COR-L47 (cell line): Measurements from ENCODE around the gene GABRB3.
A peak's percentile ranks its signal among the peaks of the same experiment; 100 is the strongest.

Experiments used
- DNase-seq: peaks from one replicate; lab custom pipeline; 2025; lab: John Stamatoyannopoulos, UW

GABRB3 gene

DNA sequence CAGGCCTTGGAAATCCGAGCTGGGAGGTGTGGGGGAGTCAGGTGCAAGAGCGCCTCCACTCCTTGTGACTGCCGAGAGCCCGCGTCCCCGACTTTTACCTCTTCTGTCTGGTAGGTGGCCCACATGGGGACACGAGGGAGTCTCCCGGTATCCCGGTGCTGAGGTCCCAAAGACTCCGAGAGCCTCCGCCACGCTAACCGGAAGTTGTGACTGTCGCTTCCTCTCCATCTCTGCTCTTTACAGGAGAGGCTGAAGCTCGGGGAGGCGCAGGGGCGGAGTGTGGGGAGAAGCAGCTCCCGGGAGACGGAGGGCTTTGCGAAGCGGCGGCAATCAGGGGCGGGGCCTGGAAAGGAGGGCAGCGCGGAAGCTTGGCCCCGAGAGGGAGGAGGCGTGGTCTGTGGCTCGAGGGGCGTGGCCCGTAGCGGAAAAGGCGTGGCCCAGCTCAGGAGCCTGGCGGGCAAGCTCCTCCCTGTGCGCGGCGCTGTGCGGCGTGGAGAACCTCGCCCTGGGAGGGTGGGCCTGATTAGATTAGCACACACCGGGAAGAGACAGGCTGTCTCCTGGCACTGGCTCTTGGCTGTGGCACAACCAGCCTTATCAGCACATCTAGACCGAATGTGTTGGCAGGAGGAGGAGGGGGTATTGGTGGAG lies 143.9 kb downstream of the GABRB3 start:
- DNase-seq, result no peak

DNA sequence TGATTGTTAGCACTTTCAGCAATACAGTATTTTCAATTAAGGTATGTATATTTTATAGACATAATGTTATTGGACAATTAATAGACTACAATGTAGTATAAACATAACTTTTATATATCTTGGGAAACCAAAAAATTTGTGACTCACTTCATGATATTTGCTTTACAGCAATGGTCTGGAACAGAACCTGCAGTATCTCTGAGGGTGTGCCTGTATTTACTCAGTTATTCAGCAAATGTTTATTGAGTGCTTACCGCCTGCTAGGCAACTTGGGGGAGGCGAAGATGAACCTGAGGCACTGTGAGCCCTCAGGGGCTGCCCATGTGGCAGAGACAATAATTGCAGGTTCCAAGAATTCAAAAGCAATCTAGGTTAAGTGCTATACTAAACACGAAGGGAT lies 144.8 kb downstream of the GABRB3 start:
- peak; percentile 34 for DNase-seq

DNA sequence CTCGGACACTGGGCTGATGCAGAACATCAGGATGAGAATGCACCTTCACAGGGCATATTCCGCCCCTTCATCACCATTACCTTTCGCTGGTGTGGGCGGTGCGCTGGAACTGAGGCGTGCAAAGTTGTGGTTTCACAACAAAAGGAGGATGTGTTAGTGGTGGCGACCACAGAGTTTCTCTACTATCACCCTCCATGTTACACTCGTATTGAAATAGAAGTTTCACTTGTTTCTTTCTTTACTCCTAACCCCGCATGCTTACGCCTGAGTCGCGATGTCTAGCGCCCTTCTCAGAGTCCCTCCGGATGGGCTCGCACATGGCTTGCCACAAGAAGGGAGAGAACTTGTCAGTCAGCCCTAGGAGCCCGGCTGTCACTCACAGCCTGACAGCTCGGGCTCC lies 148.7 kb downstream of the GABRB3 start:
- DNase-seq, result no peak

DNA sequence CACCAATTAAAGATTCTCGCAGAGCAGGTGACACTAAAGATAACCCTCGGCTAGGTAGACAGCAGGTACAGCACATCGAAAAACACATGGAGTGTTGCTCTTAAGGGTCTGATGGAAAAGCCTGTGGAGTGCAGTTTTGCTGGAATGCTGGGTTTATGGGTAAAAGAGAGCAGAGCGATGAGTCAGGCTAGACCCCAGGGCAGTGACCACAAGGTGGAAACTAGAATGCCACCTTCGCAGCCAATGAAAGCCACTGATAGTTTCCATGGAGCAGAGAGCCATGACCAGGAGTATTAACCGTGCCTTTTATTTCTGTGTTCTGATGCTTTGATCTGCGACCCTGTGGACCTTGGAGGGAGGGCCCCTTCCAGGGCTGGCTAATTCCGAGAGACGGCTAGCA lies 149.8 kb downstream of the GABRB3 start:
- DNase-seq, result no peak

DNA sequence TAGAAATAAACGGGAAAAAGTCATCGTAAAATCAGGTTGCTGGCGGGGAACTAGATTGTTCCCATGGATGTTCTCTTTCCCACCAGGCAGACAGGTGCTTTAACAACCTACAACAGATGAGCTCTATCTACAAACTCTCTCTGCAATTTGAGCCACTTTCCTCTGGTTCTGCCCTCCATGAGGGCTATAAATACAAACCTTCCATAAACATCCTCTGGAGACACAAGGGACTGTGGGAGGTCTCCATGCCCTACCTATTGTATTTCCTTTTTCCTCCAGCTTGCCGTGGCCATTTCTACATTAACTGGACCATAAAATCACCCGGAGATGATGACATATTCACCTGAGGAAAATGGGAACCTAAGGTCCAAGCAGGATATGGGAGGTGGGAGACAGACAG lies 151.1 kb downstream of the GABRB3 start:
- no peak for DNase-seq

DNA sequence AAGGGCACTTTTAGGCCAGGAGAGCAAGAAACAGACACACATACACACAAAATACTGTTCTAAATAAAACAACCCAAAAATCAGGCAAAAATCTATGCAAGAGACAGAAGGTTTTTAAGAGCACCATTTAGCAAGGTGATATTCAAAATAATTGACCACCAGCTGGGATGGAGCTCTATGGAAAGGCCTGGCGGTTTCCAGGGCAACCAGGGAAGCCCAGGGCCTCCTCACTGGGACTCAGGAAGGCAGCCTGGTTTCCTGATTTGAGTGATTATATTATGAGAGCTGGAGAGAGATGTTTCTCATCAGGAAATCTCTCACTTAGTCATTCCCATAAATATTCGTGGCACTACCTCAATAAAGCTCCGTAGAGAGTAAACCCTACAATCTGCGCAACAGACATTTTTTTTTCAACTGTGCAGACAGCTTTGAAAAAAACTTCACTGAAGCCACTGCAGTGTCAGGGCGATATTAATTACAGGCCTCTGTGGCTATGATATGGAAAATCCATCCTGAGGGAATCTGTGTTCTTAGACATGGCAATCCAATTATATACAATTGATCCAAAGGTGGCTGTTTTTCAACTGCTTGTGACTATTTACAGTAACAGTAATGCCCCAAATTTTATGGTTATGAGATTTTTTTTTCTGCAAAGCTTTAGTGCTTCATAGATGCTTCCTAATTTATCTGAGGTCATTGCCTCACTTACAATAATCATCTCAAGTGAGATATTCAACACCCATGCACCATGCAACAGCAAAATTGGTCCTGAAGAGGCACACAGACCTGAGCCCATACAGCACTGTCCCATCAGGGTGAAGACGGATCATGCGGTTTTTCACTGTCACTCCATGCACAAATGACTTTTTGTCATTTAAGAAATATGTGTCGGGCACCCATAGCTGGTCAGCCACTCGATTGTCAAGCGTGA lies 152.1 kb downstream of the GABRB3 start:
- DNase-seq, result peak; percentile 28

DNA sequence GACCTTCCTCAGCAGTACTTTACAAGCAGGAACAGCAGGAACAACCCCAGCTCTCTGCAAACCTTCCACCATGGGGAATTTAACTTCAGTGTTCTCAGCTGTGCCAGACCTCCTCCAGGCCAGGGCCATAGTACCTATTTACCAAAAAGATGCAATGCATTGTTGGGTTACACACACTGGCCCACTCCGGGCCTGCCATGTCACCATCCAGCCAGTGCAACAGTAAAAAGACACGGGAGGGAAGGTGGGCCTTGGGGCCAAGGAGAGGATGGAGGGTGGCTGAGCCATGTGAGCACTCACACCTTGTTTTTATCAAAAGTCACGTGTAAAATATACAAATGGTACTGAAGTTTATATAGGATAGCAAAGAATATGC lies 157.0 kb downstream of the GABRB3 start:
- no peak for DNase-seq

DNA sequence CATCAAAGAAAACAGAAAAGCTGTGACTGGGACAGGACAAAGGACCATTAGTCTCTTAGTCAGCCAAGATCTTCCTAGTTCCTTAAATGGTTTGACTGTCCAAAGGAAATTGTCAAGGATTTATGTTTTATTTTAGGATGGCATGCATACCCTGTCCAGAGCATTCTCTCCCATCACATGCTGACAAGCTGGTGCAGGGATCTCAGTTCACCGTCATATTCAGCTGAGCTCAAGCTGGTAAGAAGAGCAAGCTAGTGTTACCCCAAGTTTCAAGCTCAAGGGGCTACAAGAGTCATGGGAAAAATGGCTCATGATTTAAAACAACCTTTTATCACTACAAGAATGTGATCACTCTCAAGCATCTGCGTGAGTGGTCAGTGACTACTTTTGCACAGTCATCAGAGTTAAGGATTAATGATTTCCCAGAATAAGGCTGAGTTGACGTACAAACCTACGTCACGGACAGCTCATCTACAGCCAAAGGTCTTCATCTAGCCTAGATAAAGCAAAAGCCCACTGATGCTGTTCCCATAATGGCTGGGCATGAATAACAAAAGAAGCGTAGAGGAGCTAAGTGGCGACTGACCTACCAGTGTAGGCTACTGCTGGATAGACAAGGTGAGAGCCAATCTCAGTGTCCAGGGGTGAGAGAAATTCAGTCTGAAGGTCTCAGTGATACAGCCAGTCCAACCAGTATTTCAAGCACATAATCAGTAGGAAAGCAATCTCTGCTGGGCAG lies 157.5 kb downstream of the GABRB3 start:
- DNase-seq, result no peak

DNA sequence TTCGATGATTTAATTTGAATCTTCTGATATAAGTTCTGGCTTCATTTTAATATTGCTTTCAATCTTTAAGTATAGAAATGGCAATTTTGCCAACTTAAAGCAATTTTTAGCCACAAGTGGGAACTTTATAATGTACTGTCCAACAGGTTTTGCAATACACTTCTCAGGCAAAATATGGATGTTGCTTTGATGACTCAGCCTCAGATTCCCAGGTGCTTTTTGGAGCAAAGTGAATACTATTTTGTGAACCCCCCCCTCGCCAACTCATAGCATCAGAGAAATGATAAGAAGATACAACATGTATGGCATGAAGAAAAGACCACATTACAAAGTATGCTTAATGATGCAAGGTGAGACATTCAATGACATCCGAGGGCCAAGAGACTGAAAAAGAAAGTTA lies 158.1 kb downstream of the GABRB3 start:
- no peak for DNase-seq

DNA sequence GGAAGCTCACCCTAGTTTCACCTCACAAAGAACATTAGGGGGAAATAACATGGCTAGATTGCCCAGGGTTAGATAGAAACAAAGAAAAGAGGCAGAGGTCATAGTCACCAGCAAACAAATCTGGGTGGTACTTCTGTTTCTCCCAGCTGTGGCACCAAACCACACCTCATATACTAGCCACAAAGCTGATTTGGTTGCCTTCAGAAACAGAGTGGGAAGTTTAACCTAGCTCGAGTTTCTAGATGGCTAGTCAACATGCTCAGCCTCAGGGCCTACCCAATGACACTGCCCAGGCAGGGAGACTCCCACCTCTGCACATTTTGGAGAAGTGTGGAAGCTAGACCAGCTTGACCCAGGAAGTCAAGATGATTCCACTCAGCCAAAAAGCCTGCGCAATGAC lies 174.2 kb downstream of the GABRB3 start:
- no peak for DNase-seq

DNA sequence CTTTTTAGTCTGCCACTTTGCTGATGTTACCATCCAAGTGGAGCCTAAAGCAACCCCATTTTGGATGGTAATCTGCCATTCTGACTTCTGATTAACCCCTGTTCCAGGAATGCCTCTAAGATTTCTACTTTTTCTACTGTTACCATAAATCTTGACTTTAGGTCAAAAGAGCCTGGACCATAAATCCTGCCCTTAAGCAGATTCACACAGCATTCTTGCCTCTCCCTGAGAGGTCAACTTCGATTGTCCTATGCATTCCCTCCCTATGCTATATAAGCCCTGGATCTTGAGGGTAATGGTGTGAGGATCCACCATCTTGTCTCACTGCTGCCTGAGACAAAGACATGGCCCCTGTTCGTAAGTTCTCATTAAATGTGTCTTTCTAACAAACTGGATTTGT lies 177.3 kb downstream of the GABRB3 start:
- no peak for DNase-seq

DNA sequence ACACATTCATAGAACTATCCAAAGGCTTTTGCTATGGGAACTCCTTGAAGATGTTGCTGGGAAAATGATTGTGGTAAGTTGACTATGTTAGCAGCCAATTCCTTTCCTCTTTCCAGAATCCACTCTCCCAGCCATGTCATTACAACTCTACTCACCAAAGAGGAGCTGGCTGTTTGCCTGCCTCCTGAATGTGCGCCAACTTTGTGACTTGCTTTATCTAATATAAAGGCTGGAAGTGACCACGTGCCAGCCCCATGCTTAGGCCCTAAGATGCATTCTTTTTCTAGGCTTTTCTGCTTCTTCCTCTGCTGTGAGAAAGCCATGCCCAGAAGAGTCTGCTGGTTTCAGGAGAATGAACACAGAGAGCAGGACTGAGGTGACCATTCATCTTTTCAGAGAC lies 182.2 kb downstream of the GABRB3 start:
- DNase-seq, result no peak

DNA sequence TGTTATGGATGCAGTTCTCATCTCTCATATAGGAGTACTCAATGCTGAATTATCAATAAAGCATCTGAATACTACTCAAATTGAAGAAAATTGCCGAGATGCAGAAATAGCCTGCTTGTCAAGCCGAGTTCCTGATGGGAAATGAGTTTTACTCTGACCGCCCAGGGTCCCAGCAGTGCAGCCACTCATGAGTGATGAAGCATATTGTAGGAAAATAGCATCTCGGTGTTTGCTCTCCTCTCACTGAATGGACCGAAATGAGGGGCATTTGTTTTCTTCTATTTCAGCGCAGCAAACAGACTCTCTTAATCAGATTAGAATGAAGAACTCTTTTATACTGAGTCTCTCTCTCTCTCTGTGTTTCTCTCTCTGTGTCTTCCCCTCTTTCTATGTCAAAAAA lies 190.0 kb downstream of the GABRB3 start:
- no peak for DNase-seq

DNA sequence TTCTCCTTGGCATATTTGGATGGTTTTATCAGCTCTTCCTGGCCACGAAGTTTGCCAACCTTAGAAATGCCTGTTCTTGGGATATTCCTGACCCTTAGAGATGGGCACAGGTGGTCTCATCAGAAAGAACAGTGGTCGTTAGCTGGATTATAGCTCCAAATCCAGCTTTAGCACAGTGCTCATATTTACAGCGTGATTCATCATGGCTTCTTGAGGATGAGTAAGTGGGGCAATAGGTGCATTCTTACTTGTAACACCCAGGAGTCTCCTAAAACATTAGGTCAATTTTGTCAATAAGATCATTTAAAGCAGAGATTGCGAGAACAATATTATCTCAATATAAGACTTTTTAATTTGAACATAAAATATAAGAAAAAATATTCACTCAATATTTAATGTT lies 191.9 kb downstream of the GABRB3 start:
- DNase-seq, result no peak

DNA sequence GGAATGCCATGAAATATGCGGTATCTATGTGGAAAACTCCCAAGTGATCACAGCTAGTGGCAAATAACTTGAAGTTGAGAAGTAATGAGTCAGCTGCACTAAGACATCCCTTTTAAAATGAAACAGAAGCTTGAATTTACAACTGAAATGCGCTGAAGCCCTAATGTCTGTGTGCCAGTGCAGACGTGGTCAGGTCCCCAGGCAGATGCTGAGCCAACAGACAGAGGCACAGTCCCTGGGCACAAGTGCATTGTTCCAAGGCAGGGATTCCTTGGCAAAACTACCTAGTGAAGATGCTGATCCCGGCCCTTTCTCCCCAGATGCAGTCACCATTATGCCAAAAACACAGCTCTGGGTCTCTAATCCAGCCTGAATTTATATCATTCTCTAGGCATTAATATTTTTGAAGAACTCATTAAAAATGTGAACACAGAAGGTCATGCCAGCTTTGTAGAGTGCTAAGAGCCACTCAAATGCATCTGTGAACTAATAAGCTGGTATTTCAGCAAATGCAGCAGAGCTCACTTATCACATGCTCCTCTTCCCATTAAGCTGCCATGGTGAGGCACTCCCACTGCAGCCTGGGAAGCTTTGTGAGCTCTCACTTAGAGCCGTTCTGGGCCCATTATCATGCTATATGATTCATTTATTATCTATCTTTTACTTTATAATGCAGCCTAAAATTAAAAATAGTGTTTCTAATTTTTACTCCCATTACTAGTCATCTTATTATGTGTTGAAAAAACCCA lies 200.1 kb downstream of the GABRB3 start:
- no peak for DNase-seq

DNA sequence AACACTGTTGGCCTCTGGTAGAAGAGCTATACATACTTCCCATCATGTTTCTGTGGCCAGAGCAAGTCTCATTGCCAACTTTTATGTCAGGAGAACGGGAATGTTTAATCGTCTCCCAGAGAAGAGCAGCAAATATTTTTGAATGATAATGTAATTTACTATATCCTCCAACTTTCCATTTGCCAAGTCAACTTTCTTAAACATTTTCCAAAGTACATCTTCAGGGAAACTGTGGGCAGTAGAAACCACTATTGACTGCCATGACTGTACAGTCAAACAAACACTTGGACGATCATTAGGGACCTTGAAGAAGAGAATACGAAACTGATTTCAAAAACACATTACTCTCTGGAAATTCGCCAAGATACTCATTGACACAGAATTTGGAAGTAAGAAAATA lies 201.5 kb downstream of the GABRB3 start:
- no peak for DNase-seq

DNA sequence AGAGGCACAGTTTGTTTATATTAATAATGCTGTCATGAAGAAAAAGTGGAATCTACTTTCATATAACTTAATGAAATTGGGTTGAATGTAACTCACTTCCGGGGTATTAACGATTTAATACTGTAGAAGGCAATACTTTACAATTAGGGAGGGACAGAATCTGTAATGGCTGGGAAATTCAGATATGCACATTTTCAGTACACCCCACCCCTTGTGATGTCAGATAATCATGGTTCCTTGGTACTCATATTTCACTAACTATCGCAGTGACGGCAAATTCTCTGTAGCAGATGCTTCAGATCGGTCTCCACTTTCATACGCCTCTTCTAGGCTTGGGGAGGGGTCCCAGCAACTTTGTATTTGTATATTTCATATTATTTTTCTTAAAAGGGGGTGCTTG lies 207.3 kb downstream of the GABRB3 start:
- DNase-seq, result no peak

DNA sequence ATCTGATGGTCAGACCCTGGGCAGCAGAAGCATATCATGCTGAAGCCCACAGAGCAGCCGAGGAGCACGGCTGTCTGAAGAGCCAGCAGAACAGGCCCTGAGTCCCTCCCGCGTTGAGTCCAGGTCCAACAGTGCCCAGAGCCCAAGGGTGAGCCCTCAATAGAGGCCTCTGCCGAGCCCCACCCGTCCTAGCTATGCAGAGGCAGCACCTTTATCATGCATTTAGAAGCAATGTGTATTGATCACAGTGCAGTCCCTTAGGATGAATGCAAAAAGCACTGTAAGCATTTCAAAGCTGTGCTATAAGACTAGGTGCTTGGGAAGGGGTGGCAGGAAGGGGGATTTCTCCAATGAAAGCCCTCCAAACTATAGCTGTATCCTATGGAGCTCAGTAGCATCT lies 208.5 kb downstream of the GABRB3 start:
- DNase-seq, result no peak

DNA sequence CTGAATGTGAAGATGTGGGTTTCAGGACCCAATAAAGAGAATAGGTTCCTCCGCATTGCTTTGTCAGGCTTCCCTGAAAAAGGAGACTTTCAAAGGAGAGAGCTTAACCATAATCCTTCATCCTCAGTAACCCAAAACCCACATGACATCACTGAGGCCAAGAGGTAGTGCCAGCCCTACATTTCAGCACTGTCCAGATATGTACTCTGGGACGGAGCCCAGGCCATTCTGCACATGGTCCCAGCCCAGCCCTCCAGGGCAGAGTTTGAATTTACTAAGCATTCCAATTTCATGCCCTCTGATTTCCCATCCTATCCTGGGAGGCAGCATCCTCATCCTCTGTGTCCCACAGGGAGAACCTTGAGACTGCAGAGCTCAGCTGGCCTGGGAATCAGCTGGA lies 210.5 kb downstream of the GABRB3 start:
- no peak for DNase-seq

DNA sequence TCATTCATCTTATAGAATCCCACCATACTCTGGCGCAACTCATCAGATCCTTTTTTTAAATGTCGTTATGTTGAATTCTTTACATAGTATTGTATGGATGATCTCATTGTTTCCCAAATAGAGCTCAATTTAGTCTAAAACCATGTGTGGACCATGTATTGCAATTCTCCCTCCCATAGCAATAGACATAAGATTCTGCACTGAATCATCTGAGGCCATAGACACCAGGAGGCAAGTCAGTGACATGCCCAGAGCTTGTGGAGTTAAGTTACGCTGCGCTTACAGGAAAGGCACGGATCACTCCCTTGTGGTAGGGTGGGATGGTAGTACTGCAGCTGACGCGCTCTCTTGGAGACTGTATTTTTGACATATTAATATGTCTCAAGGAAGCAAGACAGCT lies 211.0 kb downstream of the GABRB3 start:
- no peak for DNase-seq

DNA sequence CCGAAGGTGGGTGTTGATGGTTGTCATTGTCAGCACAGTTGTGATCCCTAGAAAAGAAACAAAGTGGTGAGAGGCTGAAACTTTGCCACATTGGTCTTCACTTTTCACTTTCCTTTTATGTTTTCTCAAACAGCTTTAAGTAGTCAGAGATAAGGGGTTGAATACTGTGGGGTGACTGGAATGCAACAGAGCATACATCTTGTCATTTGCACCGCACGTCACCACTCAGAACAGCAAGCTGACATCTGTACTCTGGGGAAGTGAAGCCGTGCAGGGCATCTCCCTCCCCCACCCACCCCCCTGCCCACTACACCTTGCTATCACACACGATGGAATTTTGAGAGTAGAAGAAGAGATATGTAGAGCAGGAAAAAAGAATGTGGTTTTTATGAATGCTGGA lies 211.7 kb downstream of the GABRB3 start:
- no peak for DNase-seq

DNA sequence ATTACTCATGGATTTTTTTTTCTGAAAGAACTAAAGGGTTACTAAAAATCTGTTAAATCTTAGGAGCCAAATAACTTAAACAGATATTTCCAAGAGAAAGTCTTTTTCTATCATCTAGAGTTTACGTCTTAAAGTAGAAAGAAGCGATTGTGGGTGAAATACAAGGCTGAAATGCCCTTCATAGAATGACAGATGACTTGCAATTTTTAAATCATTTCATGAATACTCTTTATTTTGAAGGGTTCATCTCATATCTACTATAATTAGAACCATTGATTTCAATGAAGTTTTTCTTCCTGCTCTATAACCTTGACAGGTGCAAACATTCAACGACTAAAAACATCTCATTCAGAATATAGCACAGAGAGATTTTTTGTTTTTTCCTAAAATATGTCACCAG lies 217.0 kb downstream of the GABRB3 start:
- DNase-seq, result no peak
